DND-41 (cell line): ENCODE results near the gene UNC119.

Source experiments
- ATAC-seq: fragments of 200-7000 bp; cut with Tn5 transposase; 3 replicates; pipeline ENCODE4 v1.9.1; 2021; ENCODE audit warnings: low read depth; ENCODE audit not compliant: insufficient read depth
- DNase-seq: peaks from one replicate; pipeline ENCODE4 v3.0.0-alpha.2; 2020
- H2AFZ ChIP-seq: 2 replicates; pipeline ENCODE4 v1.6.0; 2012; ENCODE audit warnings: low read depth, low read length
- H3K27ac ChIP-seq: 2 replicates; pipeline ENCODE4 v1.5.1; 2012; ENCODE audit warnings: low read length, inconsistent platforms
- H3K27me3 ChIP-seq: fragments of 200-600 bp; sonication (generic); 2 replicates; pipeline ENCODE4 v1.6.0; 2012; ENCODE audit warnings: low read length, mild to moderate bottlenecking, inconsistent platforms; ENCODE audit not compliant: insufficient read depth, poor library complexity
- H3K36me3 ChIP-seq: 2 replicates; pipeline ENCODE4 v1.5.1; 2012; ENCODE audit warnings: low read length, inconsistent platforms; ENCODE audit not compliant: insufficient read depth
- H3K4me1 ChIP-seq: 2 replicates; pipeline ENCODE4 v1.5.1; 2012; ENCODE audit warnings: mild to moderate bottlenecking, low read length; ENCODE audit not compliant: insufficient read depth
- H3K4me2 ChIP-seq: 2 replicates; pipeline ENCODE4 v1.6.0; 2012; ENCODE audit warnings: mild to moderate bottlenecking, moderate library complexity, low read length, inconsistent platforms; ENCODE audit not compliant: insufficient read depth
- H3K4me3 ChIP-seq, 2 experiments: fragments of 200-600 bp in 1 of 2; shearing (Covaris generic) in 1 of 2; 2 replicates each; pipeline ENCODE4 v1.5.1; 2012 to 2016; ENCODE audit warnings: inconsistent platforms in 2 of 2, low read length in 2 of 2, mild to moderate bottlenecking in 2 of 2, low read depth in 1 of 2, moderate library complexity in 1 of 2
- H3K79me2 ChIP-seq: 2 replicates; pipeline ENCODE4 v1.6.0; 2012; ENCODE audit warnings: low read length, inconsistent platforms; ENCODE audit not compliant: insufficient read depth
- H3K9ac ChIP-seq: 2 replicates; pipeline ENCODE4 v1.6.0; 2012; ENCODE audit warnings: low read depth, mild to moderate bottlenecking, inconsistent platforms, low read length, moderate library complexity
- H3K9me3 ChIP-seq: 2 replicates; pipeline ENCODE4 v1.5.1; 2012; ENCODE audit warnings: low read length, moderate library complexity, mild to moderate bottlenecking, inconsistent platforms; ENCODE audit not compliant: insufficient read depth, severe bottlenecking
- H4K20me1 ChIP-seq: 2 replicates; pipeline ENCODE4 v1.6.0; 2012; ENCODE audit warnings: low read length; ENCODE audit not compliant: insufficient read depth
- CTCF ChIP-seq: IDR thresholded peaks from 2 replicates; pipeline ENCODE4 v1.5.1; 2012; ENCODE audit warnings: borderline replicate concordance, low read length, moderate library complexity, mild to moderate bottlenecking; ENCODE audit not compliant: poor library complexity, severe bottlenecking; ENCODE audit errors: extremely low read depth
- EZH2 ChIP-seq: IDR thresholded peaks from 3 replicates; pipeline ENCODE4 v1.6.1; 2012; ENCODE audit warnings: borderline replicate concordance, low read depth, mild to moderate bottlenecking, moderate library complexity, low read length, inconsistent platforms; ENCODE audit not compliant: severe bottlenecking

The UNC119 gene

GRCh38 chr17:28547096-28547622 lies 5.3 kb downstream of the UNC119 start:
- Histone ChIP-seq H3K4me3 (no peak overlapping the region), H3K36me3 (0 out of 2 replicates have a peak, but pooled peaks cover 6% of the 10 kb centered on the region), H3K79me2 (no peaks in the 10 kb centered on the region), H3K27me3 (no peaks in the 10 kb centered on the region), H3K4me2 (no peak overlapping the region), H2AFZ (no peak overlapping the region), H3K9ac (no peak overlapping the region), H4K20me1 (0 out of 2 replicates have a peak, but pooled peaks cover 11% of the 10 kb centered on the region), H3K4me1 (peaks cover 29% of the 10 kb centered on the region), H3K9me3 (no peaks in the 10 kb centered on the region), H3K27ac (no peak overlapping the region)
- DNase-seq: no peak
- no peak for TF ChIP-seq EZH2
- no peak for TF ChIP-seq CTCF
- no peak for ATAC-seq

GRCh38 chr17:28545787-28546415 lies 6.5 kb downstream of the UNC119 start:
- Histone ChIP-seq H3K27ac (no peak overlapping the region), H3K9ac (no peak overlapping the region), H3K36me3 (0 out of 2 replicates have a peak, but pooled peaks cover 6% of the 10 kb centered on the region), H3K4me3 (no peak overlapping the region), H2AFZ (no peak overlapping the region), H3K27me3 (no peaks in the 10 kb centered on the region), H4K20me1 (0 out of 2 replicates have a peak, but pooled peaks cover 11% of the 10 kb centered on the region), H3K4me2 (no peak overlapping the region), H3K9me3 (no peaks in the 10 kb centered on the region), H3K4me1 (peaks cover 18% of the 10 kb centered on the region), H3K79me2 (no peaks in the 10 kb centered on the region)
- DNase-seq (no peak), ATAC-seq (no peak)
- TF ChIP-seq CTCF: no peak
- no peak for TF ChIP-seq EZH2

- ATAC-seq (no peak), DNase-seq (no peak)
- TF ChIP-seq CTCF: no peak
- no peak for TF ChIP-seq EZH2
- H3K4me1 ChIP-seq: peaks cover 11% of the 10 kb centered on the region; the same call in 1 of the 2 replicates
- no peak overlapping the region for H3K4me3 ChIP-seq
- no peaks in the 10 kb centered on the region for H3K9me3 ChIP-seq
- H3K9ac ChIP-seq: no peak overlapping the region
- 0 out of 2 replicates have a peak, but pooled peaks cover 6% of the 10 kb centered on the region for H3K36me3 ChIP-seq
- H3K79me2 ChIP-seq: no peaks in the 10 kb centered on the region
- no peak overlapping the region for H2AFZ ChIP-seq
- H3K27ac ChIP-seq: no peak overlapping the region
- no peaks in the 10 kb centered on the region for H3K27me3 ChIP-seq
- 0 out of 2 replicates have a peak, but pooled peaks cover 11% of the 10 kb centered on the region for H4K20me1 ChIP-seq
- no peak overlapping the region for H3K4me2 ChIP-seq
Observed at GRCh38 chr17:28545141-28545503, 7.3 kb downstream of the UNC119 start.
